ENCODE measurements around the gene IL19.
"Not testable (repeated sequence)": the region's sequence is repeated elsewhere in the genome, so short reads cannot be mapped to it uniquely, and the experiment has no call there.

IL19 gene

GRCh38 chr1:206778031-206778430 is 7.5 kb downstream of the IL19 start:
- Histone ChIP-seq H3F3A (ENCODE audit: insufficient read depth) (no peaks in the 10 kb centered on the region), H3K9me2 (replicated peaks; ENCODE audit: insufficient read depth, low read length) (no peaks in the 10 kb centered on the region), H3K36me3 (ENCODE audit: low read length) (no peaks in the 10 kb centered on the region), H3K27ac (ENCODE audit: low read depth, low read length) (no peak overlapping the region), H4K20me1 (ENCODE audit: low read depth, low read length) (no peaks in the 10 kb centered on the region), H3K4me2 (ENCODE audit: low read depth, low read length, poor library complexity, severe bottlenecking) (no peak overlapping the region), H3K4me3 (ENCODE audit: insufficient read depth, low read length, poor library complexity, severe bottlenecking) (no peak overlapping the region), H2AFZ (ENCODE audit: low read depth, low read length, severe bottlenecking) (no peak overlapping the region), H3K79me2 (ENCODE audit: insufficient read depth, low read length) (no peaks in the 10 kb centered on the region), H3K9ac (ENCODE audit: low read length) (no peak overlapping the region), H3K27me3 (ENCODE audit: low read length) (no peaks in the 10 kb centered on the region), H3K9me3 (ENCODE audit: insufficient read depth, low read length) (no peaks in the 10 kb centered on the region)
- no peak for TF ChIP-seq EZH2phosphoT487 (conservative IDR thresholded peaks at IDR 0.05; ENCODE audit: low read length)
- TF ChIP-seq CTCF (IDR thresholded peaks at IDR 0.05; ENCODE audit: insufficient read depth, low read length, poor library complexity, severe bottlenecking) = no peak

- not testable (repeated sequence) for H3K9me2 ChIP-seq (replicated peaks; ENCODE audit: insufficient read depth, low read length); H3K27ac ChIP-seq (ENCODE audit: low read depth, low read length); H4K20me1 ChIP-seq (ENCODE audit: low read depth, low read length); H3K79me2 ChIP-seq (ENCODE audit: insufficient read depth, low read length); H3F3A ChIP-seq (ENCODE audit: insufficient read depth); H2AFZ ChIP-seq (ENCODE audit: low read depth, low read length, severe bottlenecking); H3K36me3 ChIP-seq (ENCODE audit: low read length); H3K9me3 ChIP-seq (ENCODE audit: insufficient read depth, low read length); H3K27me3 ChIP-seq (ENCODE audit: low read length); H3K9ac ChIP-seq (ENCODE audit: low read length); H3K4me2 ChIP-seq (ENCODE audit: low read depth, low read length, poor library complexity, severe bottlenecking); H3K4me3 ChIP-seq (ENCODE audit: insufficient read depth, low read length, poor library complexity, severe bottlenecking)
These were observed 8.3 kb downstream of the IL19 start for GRCh38 chr1:206778911-206779310.

GRCh38 chr1:206779638-206780037 is 9.1 kb downstream of the IL19 start:
- H2AFZ ChIP-seq (ENCODE audit: low read depth, low read length, severe bottlenecking) = no peak overlapping the region

GRCh38 chr1:206782448-206782847 is 11.9 kb downstream of the IL19 start:
- Histone ChIP-seq H4K20me1 (ENCODE audit: low read depth, low read length) (no peaks in the 10 kb centered on the region), H3K27ac (ENCODE audit: low read depth, low read length) (peak overlapping the region; percentile 35; the same call in 1 of the 2 replicates), H3K36me3 (ENCODE audit: low read length) (no peaks in the 10 kb centered on the region), H3K79me2 (ENCODE audit: insufficient read depth, low read length) (no peaks in the 10 kb centered on the region), H3K9ac (ENCODE audit: low read length) (no peak overlapping the region), H3F3A (ENCODE audit: insufficient read depth) (no peaks in the 10 kb centered on the region), H3K4me3 (ENCODE audit: insufficient read depth, low read length, poor library complexity, severe bottlenecking) (no peak overlapping the region), H3K4me2 (ENCODE audit: low read depth, low read length, poor library complexity, severe bottlenecking) (peak overlapping the region; percentile 31), H2AFZ (ENCODE audit: low read depth, low read length, severe bottlenecking) (no peak overlapping the region), H3K27me3 (ENCODE audit: low read length) (no peaks in the 10 kb centered on the region), H3K9me3 (ENCODE audit: insufficient read depth, low read length) (no peaks in the 10 kb centered on the region), H3K9me2 (replicated peaks; ENCODE audit: insufficient read depth, low read length) (no peaks in the 10 kb centered on the region)
- TF ChIP-seq CTCF (IDR thresholded peaks at IDR 0.05; ENCODE audit: insufficient read depth, low read length, poor library complexity, severe bottlenecking) (no peak), EZH2phosphoT487 (conservative IDR thresholded peaks at IDR 0.05; ENCODE audit: low read length) (no peak)

More at GRCh38 chr1:206779638-206780037, 9.1 kb downstream of the IL19 start:
- Histone ChIP-seq H3K79me2 (ENCODE audit: insufficient read depth, low read length) (no peaks in the 10 kb centered on the region), H3K9me3 (ENCODE audit: insufficient read depth, low read length) (no peaks in the 10 kb centered on the region), H3F3A (ENCODE audit: insufficient read depth) (no peaks in the 10 kb centered on the region), H3K9me2 (replicated peaks; ENCODE audit: insufficient read depth, low read length) (no peaks in the 10 kb centered on the region), H4K20me1 (ENCODE audit: low read depth, low read length) (no peaks in the 10 kb centered on the region), H3K27me3 (ENCODE audit: low read length) (no peaks in the 10 kb centered on the region), H3K4me3 (ENCODE audit: insufficient read depth, low read length, poor library complexity, severe bottlenecking) (no peak overlapping the region), H3K27ac (ENCODE audit: low read depth, low read length) (no peak overlapping the region), H3K4me2 (ENCODE audit: low read depth, low read length, poor library complexity, severe bottlenecking) (no peak overlapping the region), H3K36me3 (ENCODE audit: low read length) (no peaks in the 10 kb centered on the region), H3K9ac (ENCODE audit: low read length) (no peak overlapping the region)
- TF ChIP-seq EZH2phosphoT487 (conservative IDR thresholded peaks at IDR 0.05; ENCODE audit: low read length) (no peak), CTCF (IDR thresholded peaks at IDR 0.05; ENCODE audit: insufficient read depth, low read length, poor library complexity, severe bottlenecking) (no peak)
